ENCODE measurements around the gene GPR180.

GRCh38 chr13:94678845-94679244 is 77.2 kb downstream of the GPR180 start:
- TF ChIP-seq POLR2A (IDR thresholded peaks at IDR 0.05; ENCODE audit: low read length) (no peak), GATA1 (IDR thresholded peaks at IDR 0.05; ENCODE audit: low read depth, low read length) (no peak)

All from erythroblast (primary cell).